Mammary epithelial cell (primary cell): ENCODE data around the gene EFNA5.

Experiments used
- CTCF ChIP-seq, 2 donors: IDR thresholded peaks in 1 of 2; conservative IDR thresholded peaks in 1 of 2; 2 replicates each; pipeline ENCODE4 v1.5.1; 2011 to 2012; ENCODE audit warnings: inconsistent platforms in 2 of 2, low read length in 2 of 2, mild to moderate bottlenecking in 2 of 2, control low read depth in 1 of 2, low read depth in 1 of 2; ENCODE audit not compliant: insufficient read depth in 1 of 2; ENCODE audit errors: extremely low read depth in 1 of 2
- EZH2 ChIP-seq: IDR thresholded peaks from 2 replicates; pipeline ENCODE4 v1.6.1; 2012; ENCODE audit warnings: low read length, inconsistent platforms, borderline replicate concordance

DNA sequence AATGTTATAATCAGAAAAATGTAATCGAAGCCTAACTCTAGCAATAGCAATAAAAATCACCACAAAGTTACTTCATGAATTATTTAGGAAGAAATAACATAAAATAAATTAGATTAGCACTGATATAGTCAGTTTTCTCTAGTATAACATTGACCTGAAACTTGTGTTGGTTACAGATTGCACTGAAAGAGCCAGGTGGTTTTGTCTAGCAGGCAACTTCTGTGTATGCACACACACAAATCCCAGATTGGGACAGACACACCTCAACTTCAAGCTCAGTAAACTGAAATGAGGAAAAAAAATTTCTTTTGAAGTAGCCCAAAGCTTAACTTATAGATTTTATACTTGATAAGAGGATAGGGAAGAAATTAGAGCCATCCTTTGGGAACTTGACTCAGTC, 129.3 kb downstream of the EFNA5 start:
- TF ChIP-seq CTCF (conservative IDR thresholded peaks at IDR 0.05 in 1 of 2, IDR thresholded peaks at IDR 0.05 in 1 of 2; ENCODE audit: extremely low read depth in 1 of 2, insufficient read depth in 1 of 2, low read depth in 1 of 2, low read length in 2 of 2) (no peak), EZH2 (no peak)
